NCI-H2196 (cell line): ENCODE data around the gene TSBP1.
"Not testable (repeated sequence)": the region's sequence is repeated elsewhere in the genome, so short reads cannot be mapped to it uniquely, and the experiment has no call there.

ENCODE experiments used
- DNase-seq: peaks from one replicate; lab custom pipeline; 2025; ENCODE audit not compliant: unreplicated experiment; lab: John Stamatoyannopoulos, UW

The TSBP1 gene

DNA sequence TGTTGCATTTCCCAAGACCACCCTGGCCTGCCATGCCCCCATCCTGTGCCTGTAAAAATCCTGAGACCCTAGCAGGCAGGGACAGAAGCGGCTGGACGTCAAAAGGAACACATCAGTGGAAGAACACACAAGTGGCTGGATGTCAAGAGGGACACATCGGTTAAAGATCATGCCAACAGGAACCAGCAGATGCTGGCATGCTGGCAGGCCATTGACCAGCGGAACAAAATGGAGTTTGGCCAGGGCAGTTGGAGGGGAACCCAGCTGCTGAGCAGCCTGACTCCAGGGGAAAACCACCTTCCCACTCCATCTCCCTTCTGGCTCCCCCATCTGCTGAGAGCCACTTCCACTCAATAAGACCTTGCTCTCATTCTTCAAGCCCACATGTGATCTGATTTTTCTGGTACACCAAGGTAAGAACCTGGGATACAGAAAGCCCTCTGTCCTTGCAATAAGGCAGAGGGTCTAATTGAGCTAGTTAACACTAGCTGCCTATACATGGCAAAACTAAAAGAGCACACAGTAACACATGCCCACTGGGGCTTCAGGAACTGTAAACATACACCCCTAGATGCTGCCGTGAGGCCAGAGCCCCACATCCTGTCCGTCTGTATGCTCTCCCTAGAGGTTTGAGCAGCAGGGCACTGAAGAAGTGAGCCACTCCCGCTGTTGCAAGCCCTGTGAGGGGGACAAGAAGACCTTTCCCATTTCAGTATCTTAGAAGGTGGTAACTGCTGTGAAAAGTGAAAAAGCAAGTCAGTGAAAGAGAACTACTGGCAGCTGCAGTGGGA lies 4.2 kb upstream of the TSBP1 start:
- DNase-seq: no peak

DNA sequence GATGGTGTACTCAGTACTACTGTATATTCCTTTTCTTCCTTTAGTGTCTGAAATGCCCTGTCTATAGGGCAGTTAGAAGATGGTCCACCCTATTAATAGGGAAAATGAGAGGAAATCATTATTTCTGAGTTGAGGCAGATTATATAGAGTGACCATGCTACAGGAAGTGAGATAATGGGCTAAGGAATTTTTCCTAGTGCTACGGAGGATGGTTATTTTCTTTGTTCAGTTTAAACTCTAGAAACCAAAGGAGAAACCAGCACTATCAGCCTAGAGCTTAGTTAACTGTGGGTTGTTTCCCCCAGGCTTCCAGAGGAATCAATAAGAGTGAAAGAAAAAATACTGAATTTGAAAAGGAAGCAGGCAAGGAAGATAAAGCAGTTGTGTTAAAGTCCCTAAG lies 474 bp downstream of the TSBP1 start:
- no peak for DNase-seq

DNA sequence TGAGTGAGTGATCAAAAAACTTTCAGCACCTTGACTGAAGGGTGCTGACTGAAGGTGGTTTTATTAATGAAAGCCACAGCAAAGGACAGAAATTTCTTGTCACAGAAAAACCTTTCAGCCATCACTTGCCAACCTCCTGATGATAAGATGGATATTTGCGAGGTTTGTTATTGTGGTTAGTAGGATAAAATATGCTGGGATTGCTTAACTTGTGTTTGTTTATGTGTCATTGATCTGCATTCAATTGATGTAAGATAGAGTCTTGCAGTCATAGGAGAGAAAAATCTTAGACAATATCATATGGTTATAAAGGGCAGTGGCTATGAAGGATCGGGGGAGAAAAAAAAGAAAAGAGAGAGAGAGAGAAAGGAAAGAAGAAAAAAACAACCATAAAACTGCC lies 1.2 kb downstream of the TSBP1 start:
- DNase-seq: no peak

DNA sequence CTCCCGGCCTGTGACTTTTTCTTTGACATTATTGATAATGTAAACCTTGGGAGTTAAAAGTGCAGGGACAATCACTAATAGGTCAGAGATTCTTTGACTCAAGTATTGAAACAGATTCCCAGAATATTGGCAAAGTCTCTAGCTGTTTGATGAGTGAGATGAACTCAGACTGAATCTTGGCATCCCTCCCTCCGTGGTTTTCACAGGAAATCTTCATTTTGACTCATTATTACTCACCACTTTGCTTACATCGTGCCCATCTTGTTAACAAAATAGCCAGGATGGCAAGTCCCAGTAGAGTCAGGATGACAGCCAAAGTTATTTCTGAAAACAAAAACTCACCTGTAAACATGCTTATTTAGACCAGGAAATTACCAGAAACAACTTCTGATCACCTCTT lies 2.0 kb downstream of the TSBP1 start:
- no peak for DNase-seq

DNA sequence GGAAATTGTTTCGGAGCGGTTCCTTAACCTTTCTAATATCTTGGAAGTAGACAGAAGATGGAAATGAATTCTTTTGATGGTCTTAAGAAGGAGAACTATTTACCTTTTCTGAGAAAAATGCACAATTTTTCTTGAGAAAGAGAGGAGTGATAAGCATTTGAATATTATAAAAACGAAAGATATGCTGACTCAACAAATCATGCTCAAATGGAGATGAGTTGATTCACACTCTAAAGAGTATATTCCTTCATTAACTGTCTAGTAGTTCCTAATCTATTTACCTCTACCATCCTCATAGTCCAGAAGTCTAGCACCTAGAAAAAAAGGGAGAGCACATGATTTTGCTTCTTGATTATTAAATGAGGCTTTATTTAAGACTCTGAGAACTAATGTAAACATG lies 4.1 kb downstream of the TSBP1 start:
- DNase-seq: no peak

DNA sequence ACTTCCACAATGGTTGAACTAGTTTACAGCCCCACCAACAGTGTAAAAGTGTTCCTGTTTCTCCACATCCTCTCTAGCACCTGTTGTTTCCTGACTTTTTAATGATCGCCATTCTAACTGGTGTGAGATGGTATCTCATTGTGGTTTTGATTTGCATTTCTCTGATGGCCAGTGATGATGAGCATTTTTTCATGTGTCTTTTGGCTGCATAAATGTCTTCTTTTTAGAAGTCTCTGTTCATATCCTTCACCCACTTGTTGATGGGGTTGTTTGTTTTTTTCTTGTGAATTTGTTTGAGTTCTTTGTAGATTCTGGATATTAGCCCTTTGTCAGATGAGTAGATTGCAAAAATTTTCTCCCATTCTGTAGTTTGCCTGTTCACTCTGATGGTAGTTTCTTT lies 12.5 kb downstream of the TSBP1 start:
- DNase-seq: not testable (repeated sequence)

DNA sequence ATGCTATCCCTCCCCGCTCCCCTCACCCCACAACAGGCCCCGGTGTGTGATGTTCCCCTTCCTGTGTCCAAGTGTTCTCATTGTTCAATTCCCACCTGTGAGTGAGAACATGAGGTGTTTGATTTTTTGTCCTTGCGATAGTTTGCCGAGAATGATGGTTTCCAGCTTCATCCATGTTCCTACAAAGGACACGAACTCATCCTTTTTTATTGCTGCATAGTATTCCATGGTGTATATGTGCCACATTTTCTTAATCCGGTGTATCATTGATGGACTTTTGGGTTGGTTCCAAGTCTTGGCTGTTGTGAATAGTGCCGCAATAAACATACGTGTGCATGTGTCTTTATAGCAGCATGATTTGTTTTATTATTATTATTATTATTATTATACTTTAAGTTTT lies 13.2 kb downstream of the TSBP1 start:
- not testable (repeated sequence) for DNase-seq

DNA sequence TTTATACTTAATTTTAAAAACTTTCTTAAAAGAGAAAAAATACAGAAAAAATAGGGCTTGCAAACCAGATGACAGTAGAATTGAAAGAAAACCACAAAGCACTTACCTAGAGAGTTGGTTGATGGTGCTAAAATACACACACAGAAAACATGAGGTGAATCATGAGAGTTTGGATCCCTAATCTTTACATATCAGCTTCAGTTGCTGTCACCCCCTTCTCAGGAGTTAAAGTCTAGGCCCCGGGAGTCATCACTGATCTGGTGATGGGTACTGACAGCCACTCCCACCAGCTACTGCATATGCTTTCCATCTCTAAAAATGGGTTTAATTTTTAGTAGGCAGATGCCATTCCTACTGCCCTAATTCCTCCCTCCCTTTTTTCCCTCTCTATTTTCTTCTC lies 16.7 kb downstream of the TSBP1 start:
- DNase-seq: no peak

DNA sequence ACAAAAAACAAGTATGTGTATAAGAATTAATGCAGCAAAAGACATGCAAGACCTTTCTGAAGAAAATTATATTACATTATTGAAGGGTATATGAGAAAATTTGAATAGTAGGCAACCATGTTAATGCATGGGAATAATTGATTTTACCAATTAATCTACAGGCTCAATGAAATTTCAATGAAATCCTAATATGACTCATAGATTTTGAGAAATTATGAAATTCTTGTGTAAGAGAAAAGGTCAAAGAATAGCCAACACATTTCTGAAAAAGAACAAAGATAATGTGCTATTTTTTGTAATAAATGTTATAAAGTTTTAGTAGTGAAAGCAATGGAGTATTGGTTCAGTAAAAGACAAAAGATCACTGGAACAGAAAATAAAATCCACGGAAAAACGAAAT lies 18.4 kb downstream of the TSBP1 start:
- DNase-seq: no peak

DNA sequence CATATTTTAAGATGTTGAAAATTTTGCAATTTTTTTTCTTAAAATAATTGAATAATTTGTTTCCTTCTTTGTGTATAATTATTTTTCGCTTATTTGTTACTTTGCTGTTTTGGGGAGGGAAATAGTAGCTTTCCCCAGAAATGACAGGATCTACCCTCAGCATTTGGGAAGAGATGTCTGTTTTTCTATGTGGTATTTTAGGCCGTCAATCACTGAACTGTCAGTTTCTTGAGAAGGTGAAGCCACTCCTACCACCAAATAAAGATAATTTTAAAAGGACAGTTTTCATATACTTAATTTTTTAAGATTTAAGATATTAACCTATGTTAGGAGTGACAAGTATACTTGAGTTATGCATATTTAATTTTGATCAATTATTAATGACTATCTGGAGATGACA lies 31.5 kb downstream of the TSBP1 start:
- DNase-seq: no peak

DNA sequence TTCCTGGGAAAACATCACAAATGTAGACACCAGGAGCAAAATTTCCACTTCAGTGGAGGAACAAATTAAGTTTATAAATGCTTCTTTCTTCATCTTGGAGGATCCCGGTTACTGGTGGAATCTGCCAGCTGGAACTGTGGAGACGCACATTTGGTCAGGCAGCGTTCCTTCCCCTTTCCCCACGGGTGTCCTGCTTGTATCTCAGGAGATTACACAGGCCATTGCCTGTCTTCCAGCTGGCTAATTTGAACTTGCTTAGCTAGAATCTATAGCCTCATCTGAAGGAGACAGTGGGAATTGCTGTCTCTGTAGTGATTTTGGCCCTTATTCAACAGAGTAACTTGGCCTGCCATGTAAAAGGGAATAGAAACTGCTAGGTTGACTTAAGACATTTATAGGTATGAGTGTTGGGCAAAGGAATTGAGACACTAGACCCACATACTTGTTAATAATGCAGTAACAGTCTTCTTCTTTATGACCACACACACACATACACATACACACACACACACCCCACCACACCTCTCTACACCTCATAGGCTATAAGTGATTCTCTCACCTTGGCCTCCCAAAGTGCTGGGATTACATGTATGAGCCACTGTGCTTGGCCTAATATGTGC lies 34.4 kb downstream of the TSBP1 start:
- DNase-seq: no peak

DNA sequence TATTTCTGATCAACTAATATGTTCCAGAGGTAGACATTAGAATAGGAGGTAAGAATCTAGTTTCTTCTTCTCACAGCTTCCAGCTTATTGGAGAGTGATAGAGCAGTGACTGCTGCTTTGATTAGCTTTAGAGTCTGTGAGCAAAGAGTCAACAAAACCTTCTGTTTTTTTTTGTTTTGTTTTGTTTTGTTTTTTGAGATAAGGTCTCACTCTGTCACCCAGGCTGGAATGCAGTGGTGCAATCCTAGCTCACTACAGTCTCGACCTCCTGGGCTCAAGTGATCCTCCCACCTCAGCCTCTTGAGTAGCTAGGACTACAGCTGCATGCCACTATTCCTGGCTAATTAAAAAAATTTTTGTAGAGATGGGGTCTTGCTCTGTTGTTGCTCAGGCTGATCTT lies 39.3 kb downstream of the TSBP1 start:
- no peak for DNase-seq

DNA sequence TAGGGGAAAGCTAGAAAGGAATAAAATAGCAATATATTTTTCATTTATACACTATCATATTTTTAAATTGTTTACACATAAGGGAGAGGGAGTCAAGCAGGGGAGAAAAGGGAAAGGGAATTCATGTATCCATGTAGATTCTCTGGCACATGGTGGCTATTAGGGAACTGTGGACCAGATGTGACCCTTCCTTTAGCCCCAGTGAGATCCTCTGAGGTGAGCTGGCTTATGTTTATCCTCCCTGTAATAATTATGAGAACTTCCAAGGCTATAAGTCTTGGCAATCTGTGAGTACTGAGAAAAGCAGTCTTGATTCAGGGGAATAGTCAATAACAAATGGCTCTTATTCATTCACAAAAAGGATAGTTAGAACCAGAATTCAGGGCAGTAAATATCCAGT lies 42.6 kb downstream of the TSBP1 start:
- DNase-seq: no peak

DNA sequence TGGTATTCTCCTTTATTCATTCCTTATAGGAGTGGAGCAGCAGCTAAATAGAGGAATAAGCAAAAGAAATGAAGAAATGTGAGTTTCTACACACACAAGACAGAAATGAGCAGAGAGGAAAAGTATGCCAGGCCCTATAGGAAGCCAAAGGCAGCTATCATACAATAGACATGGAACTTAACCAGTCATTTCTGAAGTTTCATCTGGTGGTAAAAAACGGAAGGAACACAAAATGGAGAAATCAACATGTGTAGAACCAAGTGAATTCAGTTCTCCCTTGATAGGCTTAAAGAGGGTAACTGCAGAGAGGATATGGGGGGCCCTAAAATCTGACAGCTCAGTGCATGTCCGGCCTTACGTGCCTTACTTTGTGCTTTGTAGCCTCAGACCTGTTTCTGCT lies 44.6 kb downstream of the TSBP1 start:
- no peak for DNase-seq

DNA sequence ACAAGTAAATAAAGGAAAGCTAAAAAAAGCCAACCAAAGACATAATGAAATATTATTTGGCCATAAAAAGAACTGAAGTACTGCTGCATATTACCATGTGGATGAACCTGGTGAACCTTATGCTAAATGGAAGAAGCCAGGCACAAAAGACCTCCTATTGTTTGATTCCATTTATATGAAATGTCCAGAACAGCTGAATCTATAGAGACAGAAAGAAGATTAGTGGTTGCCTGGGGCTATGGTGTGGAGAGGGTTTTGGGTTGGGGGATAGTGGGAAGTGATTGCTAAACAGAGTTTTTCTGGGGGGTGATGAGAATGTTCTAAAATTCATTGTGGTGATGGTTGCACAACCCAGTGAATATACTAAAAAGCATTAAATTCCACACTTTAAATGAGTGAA lies 53.2 kb downstream of the TSBP1 start:
- DNase-seq: no peak

DNA sequence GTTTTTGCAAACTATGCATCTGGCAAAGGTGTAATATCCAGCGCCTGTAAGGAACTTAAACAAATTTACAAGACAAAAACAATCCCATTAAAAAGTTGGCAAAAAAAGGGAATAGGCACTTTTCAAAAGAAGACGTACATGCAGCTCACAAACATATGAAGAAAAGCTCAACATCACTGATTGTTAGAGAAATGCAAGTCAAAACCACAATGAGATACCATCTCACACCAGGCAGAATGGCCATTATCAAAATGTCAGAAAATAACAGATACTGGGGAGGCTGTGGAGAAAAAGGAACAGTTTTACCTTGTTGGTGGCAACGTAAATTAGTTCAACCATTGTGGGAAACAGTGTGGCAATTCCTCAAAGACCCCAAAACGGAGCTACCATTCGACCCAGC lies 54.2 kb downstream of the TSBP1 start:
- no peak for DNase-seq

DNA sequence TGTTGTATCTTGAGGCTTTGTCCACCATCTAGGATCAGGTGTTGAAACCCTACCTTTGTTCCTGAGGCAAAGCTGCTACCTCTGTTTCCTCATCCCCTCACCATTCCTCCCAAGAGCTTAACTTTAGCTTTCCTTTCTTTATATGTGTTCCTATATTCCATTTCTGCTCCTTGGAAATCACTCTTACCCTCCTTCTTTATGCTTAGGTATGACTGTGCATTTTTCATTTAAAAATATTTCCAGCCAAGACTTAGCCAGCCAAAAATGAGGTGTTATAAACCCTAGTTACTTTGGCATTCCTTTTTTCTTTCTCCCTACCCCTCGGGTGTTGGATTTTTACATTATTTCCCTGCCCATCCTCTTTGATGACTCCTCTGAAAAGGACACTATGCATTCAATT lies 57.7 kb downstream of the TSBP1 start:
- DNase-seq: no peak

DNA sequence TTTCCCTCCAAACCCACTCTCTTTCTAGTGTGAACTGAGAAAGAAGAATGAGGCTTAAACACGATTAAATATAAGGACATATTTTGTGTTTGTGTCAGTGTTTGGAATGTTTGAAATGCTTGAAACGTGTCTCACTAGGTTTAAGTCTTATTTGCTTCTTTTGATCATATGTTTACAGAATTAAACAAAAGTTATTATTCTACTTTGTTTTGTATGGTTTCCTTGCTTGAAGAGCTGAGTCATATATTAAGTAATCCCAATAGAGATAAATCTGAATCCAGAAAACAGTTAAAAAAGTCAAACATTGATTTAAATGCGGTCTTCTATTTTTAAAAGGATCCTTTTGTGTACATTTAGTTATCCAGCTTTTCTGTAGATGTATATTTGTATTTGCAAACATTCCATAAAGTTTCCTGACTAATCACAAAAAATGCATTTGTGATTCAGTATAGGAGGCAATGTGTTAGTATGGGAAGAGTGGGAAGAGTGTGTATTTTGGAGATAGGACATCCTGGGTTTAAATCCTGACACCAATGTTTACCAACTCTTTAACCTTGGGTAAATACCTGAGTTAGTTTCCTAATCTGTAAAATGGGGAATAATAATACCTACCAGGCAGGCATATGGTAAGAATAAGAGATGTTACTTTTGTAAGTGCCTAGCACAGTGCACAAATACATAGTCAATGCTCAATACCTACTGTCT lies 72.9 kb downstream of the TSBP1 start:
- DNase-seq: no peak

DNA sequence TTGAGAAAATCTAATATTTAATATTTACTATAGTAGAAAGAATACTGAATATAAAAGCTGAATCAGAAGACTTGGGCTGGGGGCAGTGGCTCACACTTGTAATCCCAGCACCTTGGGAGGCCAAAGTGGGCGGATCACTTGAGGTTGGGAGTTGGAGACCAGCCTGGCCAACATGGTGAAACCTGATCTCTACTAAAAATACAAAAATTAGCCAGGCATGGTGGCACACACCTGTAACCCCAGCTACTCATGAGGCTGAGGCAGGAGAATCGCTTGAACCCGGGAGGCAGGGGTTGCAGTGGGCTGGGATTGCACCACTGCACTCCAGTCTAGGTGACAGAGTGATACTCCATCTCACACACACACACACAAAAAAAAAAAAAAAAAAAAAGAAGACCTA lies 76.7 kb downstream of the TSBP1 start:
- DNase-seq: not testable (repeated sequence)

DNA sequence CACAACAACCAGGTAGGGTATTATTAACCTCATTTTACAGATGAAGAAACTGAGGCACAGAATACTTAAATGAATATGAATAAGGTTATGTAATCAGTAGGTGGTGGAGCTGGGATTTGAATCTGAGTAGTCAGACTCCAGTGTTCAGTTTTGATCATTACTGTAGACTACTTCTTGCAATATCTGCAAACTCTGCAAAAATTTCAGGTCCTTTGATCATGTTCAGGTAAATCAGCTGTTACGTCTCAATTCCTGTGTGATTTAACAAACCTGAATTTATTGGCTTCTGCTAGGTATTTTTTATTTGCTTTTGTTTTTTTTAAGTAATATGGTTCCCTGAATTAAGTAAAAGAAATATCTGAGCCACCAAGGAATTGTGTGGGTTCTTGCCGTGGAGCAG lies 77.1 kb downstream of the TSBP1 start:
- no peak for DNase-seq

DNA sequence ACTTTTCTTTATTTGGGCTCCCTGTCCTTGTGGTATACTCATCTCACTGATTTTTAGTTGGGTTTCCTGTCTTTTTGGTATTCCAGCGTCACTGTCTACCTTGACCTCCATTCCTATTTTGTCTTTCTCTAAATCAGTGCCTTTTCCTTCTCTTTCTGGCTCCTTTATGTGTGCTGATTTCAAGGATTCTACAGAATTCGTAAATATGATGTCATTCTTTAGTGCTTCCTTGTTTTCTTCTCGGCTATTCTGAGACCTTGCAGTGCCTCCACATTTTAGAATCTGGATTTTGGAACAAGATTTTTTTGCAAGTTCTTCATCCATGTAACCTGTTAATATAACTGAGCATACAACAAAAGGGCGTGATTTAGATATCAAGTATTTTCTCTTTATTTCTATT lies 78.0 kb downstream of the TSBP1 start:
- no peak for DNase-seq

DNA sequence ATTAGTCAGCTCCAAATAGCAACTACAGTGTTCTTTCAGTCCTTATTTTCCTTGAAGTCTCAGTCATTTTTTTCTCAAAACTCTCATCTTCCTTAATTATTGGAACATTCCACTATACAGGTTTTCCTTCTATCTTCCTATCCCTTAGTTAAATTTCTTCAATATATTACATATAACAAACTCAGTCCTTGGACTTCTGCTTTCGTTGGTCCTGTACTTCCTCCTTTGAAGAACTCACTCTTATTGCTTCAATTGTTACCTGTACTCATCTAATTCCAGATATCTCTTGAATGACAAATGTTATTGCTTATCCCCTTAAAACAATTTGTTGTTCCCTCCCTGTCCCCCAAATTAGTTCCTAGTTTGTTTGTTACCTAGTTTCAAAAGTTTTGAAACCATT lies 80.2 kb downstream of the TSBP1 start:
- DNase-seq: no peak
